NK-92 (cell line): ENCODE results near the gene TMEM203.

Source experiments
- DNase-seq: peaks from one replicate; lab custom pipeline; 2025; ENCODE audit not compliant: unreplicated experiment; lab: John Stamatoyannopoulos, UW

The TMEM203 gene

GRCh38 chr9:137198051-137198901 lies 7.2 kb downstream of the TMEM203 start:
- no peak for DNase-seq

DNA sequence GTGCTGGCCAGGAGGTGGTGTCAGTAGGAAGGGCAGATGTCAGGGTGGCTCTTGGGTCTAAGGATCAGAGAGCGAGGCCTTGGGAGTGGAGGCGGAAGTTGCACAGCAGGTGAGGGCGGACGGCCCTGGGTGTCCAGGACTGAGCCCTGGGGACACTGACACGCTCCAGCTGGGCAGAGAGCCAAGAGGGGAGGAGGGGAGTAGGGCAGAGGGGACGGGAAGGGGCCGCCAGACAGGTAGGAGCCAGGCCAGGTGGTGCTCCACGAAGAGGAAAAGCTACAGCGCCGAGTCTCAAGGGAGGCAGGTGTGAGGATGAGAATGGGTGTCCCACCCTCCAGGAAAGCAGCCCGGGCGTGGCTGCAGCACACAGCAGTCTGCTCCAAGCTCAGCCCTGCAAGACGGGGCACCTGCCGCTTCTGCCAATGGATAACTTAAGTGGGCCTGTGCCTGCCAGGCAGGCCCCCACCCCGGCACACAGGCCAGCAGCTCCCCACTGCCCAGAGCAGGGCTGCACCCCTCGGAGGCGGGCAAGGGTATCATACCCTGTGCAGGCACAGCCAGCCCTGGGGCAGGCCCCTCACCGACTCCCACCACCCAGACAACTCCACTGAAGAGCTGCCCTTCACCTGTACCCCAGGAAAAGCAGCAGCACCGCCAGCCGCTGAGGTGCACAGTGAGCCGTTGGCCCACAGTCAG lies 9.8 kb downstream of the TMEM203 start:
- DNase-seq, result no peak

GRCh38 chr9:137194909-137195308 lies 10.5 kb downstream of the TMEM203 start:
- no peak for DNase-seq

DNA sequence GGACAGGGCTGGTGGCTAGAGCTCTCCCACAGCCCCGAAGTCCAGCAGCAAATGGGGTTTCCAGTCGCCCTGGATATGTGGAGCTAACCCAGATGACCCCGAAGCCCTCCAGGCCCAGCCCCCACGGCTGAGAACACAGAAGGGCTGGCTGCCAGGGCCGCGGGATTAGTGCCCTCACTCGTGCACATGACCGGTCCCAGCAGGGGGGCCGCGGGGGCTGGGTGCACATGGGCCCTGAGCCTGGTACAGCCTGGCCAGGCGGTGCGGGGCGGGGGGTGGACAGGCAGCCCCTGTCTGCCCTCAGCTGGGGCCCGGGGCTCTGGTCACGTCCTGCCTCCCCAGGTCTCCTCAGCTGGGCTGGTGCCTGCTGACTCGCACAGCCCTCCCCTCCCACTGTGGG lies 11.1 kb downstream of the TMEM203 start:
- DNase-seq, result no peak

DNA sequence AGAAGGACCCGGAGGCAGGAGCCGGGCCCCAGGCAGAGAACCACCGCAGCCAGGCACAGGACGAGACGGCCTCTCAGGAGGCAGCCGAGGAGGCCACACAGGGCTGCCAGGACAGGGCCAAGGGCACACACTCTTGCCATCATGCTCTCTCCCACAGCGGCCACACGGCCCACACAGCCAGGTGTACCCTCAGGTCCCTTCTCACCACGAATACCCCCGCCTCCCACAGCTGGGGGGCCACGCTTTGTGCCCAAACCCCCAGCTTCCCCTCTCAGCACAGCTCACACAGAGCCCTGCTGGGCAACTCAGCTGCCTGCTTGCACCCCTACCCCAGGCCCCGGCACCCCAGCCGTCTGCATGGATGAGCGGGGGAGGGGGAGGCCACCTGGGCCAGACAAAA lies 11.7 kb downstream of the TMEM203 start:
- no peak for DNase-seq

GRCh38 chr9:137192859-137193258 lies 12.6 kb downstream of the TMEM203 start:
- DNase-seq, result no peak

- no peak for DNase-seq
These were observed 13.0 kb downstream of the TMEM203 start for GRCh38 chr9:137192448-137192780.

DNA sequence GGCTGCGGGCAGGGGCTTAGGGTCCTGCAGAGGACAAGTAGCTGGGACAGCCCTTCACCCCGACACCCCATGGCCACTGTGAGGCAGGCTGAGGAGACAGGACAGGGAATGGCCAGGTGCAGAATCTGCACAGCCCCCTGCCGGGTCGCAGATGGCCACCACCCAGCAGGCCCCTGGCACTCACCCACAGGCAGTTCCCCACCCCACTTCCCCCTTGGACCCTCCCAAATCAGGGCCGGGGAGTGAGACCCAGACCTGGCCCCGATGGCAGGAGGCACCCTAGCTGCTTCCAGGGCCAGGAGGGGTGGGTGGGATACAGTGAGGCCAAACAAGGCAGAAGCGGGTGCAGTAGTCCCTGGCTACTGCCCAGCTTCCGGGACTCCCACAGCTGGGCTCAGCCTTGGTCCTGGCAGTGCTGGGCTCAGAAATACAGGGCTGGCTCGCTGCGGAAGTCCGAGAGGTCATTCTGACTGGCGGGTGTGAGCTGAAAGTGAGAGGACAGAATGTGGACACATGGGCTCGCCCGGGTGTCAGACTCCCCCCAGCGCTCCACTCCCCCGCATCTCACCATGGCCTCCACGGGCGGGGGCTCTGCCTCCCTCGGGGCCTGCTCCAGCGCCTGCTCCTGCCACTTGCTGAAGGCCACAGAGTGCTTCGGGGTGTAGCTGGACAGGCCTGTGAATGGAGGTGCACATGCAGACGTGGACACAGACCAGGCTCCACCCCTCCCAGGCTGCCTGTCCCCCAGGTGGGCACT lies 13.6 kb downstream of the TMEM203 start:
- no peak for DNase-seq

GRCh38 chr9:137191245-137191644 lies 14.2 kb downstream of the TMEM203 start:
- DNase-seq, result no peak

- DNase-seq, result no peak
These were observed 15.1 kb downstream of the TMEM203 start for GRCh38 chr9:137190315-137190856.

DNA sequence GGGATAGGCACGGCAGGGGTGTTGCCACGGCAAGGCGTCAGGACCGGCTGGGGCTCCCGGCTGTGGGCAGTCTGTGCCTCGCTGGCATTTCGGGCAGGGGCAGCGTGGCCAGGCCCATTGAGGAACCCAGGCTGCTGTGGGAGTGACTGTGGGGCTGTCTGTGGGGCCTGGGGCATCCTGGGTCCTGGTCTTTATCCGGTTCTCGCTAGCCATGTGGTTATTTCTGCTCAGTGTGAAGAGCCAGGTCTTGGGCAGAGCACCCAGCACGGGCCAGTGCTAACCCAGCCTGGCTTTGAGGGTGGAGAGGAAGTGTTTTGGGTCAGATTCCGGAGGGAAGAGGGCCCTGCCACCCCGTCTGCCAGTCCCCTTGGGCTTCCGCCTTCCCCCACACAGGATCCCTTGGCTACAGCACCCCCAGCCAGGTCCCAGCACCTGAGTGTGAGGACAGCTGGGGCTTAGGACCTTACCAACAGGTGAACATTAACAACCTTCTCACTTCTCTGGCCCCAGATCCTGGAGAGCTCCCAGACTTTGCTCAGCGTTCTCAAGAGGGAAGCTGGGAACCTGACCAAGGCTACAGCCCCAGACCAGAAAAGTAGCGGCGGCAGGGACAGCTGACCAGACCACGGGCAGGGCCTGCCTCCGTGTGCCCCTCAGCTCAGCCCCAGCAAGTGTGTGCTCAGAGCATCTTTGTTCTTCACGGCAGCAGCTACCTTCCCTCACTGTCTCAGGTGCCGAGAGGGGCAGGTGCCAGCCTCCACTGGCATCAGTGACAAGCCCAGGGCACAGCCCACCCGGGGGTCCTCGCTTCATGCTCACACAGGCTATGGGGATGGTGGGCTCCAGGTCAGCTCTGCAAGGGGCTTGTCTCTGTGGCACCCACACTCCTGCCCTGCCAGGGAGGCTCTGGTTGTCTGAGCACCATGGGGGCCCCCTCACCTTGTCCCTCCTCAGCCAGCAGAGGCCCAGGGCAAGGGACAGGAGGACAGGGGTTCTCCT lies 15.9 kb downstream of the TMEM203 start:
- no peak for DNase-seq

- DNase-seq, result peak; percentile 25
These were observed 16.8 kb downstream of the TMEM203 start, which contains the start of the genes ANAPC2 and SSNA1 for GRCh38 chr9:137188490-137189296. Gene ANAPC2, minus strand, starts transcription at chr9:137188560. Its CDS starts 28 bp downstream, at chr9:137188532. Gene SSNA1, plus strand, starts transcription at chr9:137188676. Its CDS starts 51 bp downstream, at chr9:137188727.

DNA sequence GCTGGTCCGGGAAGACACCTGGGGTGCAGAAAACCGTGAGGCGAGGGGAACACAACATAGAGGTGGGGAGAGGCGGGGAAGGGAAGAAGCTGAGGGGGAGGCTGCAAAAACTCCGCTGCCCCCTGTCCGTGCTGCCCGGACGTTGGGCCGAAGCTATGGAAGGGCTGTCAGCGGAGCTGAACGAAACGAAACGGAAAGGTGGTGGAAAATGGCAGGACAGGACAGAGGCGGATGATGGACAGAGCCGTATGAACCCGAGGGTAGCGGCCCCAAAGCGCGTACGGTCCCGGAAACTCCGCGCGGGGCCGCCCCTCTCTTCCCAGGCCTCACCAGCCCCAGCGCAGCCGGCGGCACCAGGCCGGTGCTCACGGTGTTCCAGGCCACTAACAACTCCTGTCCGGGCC lies 17.4 kb downstream of the TMEM203 start:
- DNase-seq, result no peak

- no peak for DNase-seq
These were observed 18.1 kb downstream of the TMEM203 start for GRCh38 chr9:137187386-137187785.

GRCh38 chr9:137186385-137186784 lies 19.1 kb downstream of the TMEM203 start:
- DNase-seq, result no peak

DNA sequence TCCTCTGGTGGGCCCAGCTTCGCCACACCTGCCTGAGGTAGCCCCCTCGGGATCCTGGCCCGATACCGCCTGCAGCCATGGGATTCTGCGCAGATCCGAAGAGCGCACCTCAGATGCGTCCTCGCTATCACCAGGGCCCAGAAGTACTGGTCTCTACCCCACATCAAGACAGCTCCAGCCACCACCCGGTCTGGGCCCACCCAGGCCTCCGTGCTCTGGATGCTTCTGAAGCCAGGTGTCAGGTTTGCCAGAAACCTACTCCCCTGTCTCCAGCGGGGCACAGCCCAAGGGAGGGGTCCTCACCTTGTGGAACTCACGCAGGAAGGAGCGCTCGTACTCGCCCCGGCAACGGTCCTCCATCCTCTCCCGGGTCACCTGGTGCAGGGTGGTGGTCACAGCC lies 19.5 kb downstream of the TMEM203 start:
- DNase-seq, result no peak

DNA sequence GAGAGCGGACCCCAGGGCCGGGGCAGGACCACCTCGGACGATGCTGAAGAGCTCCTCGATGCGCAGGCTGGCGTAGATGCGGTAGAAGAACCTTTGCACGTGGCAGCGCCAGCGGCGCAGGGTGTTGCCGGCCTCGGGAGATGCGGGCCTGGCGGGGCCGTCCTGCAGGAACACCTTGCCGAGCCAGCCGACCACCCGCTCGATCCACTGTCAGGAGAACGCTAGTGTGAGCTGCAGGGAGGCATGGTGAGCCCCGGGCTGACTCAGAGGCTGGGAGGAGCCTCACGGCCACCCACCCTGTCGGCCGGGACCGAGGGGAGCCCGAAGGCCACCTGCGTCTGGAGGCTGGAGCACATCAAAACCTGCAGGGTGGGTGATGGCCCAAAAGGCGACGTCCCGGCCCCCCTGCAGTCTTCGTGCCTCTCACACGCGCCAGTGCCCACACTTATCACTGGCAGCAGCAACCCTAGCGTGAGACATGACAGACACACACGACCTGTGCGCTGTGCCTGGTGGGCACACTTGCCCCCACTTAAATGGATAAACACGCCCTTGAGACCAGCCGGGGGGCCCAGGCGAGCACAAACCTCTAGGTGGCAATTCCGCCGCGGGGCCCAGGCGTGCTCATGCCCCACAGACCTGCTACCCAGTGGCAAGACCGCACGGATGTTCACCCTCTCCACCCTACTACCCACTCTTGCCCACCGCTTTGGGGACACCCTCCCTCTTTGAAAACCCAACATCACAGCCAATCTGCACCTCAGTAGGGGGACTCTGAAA lies 20.4 kb downstream of the TMEM203 start:
- DNase-seq, result no peak

DNA sequence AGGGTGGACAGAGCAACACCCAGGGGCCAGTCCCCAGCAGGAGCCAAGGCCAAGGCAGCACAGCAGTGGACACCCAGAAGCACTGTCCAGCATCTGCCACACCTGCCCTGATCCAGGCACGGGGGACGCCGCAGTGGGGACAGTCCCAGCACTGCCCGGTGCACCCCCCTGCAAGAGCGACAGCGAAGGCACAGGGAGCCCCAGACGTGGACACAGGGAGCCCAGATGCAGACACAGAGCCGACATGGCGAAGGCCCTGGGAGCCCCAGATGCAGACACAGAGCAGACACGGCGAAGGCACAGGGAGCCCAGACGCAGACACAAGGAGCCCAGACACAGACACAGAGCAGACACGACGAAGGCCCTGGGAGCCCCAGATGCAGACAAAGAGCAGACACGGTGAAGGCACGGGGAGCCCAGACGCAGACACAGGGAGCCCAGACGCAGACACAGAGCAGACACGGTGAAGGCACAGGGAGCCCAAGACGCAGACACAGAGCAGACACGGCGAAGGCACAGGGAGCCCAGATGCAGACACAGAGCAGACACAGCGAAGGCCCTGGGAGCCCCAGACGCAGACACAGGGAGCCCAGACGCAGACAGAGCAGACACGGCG lies 21.4 kb downstream of the TMEM203 start:
- no peak for DNase-seq
